Activated CD4-positive, CD25-positive, alpha-beta regulatory T cell treated with anti-CD3 and anti-CD28 coated beads, Interleukin-2, amount 50 U/mL, for 16 hours (primary cell): ENCODE data around the gene NSFL1C.
A peak's percentile ranks its signal among the peaks of the same experiment; 100 is the strongest.

Experiments
- DNase-seq: peaks from one replicate; pipeline ENCODE4 v3.0.0-alpha.2; 2020; ENCODE audit warnings: low read depth, low spot score

The NSFL1C gene

GRCh38 chr20:1460275-1460674, 6.4 kb downstream of the NSFL1C start:
- DNase-seq: no peak

GRCh38 chr20:1457992-1458391, 8.7 kb downstream of the NSFL1C start:
- no peak for DNase-seq

- no peak for DNase-seq
Observed at GRCh38 chr20:1456300-1456699, 10.3 kb downstream of the NSFL1C start.

- DNase-seq: no peak
Observed at GRCh38 chr20:1450926-1451491, 15.6 kb downstream of the NSFL1C start.

GRCh38 chr20:1449370-1449769, 17.3 kb downstream of the NSFL1C start:
- no peak for DNase-seq

DNA sequence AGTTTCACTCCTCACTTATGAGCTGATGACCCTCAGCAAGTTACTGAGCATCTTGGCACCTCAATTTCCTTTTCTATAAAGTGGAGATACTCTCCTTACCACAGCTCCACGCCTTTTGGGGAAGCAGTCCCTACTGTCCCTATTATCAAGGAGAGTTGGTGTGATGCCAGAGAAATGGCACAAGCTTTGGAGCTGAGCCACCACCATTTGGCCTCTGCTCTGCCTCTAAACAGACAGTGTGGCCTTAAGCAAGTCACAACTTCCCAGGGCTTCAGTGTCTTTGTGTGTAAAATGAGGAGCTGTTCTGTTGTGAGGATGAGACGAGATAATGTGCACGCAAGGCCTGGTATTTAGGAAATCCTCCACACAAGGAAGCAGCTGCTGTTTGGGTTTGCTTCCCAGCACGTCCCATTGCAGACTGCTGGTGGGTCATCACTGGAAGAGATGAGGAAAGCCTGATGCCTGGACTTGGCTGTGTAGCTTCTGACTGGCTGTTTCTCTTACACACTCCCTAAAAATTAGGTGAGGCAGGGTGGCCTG, 18.5 kb downstream of the NSFL1C start:
- DNase-seq: no peak

- DNase-seq: no peak
Observed at GRCh38 chr20:1446536-1446935, 20.1 kb downstream of the NSFL1C start.

DNA sequence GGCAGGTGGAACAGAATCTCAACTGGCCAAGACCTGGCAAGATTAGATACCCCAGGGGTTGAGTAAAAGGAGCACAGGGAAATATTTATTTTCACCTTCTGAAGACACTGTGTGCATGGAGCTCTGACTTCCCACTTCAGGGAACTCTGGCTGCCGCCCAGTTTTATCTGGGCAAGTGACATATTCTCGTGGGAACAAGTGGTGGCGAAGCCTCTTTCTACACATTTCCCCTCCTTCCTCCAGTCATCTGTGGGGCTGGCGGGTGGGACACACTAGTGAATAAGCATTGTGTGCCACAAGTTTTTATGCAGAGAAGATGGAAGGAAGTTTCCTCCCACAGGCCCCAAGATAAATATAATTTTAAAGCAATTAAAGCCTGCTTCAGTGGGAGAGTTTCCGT, 23.6 kb downstream of the NSFL1C start:
- DNase-seq: no peak

GRCh38 chr20:1442304-1442703, 24.3 kb downstream of the NSFL1C start:
- DNase-seq: no peak

DNA sequence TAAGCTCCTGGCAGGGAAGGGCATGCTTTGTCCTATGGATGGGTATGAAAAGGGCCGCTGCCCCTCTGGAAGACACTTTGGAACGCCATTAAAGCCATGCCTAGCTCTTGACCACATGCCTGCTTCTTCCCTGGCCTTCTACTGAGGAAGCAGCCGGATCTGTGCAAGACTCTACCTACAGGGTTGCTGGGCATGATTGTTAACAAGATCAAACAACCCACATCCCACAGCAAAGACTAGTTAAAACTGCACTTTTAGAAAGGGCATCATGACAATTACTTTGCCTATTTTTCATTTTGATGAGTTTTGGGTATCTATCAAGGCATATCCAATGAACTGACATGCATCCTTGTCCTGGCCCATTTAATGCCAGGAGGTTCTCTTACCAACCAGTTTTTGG, 25.5 kb downstream of the NSFL1C start:
- DNase-seq: no peak

DNA sequence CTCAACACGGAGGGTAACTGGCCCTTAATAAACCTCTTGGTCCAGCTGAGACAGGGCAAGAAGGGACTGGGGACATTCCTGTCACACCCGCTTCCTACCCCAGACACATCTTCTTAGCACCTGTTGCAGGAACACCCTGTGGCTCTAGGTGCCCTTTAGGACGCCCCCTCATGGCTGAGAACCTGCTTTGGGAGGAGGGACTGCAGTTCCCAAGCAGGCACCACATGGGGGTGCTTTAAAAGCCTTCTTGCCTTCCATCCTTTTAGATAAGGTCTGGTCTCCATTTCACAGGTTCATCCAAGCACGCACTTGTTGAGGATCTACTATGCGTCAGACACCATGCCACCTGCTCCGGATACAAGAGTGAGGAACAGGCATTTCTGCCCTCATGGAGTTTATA, 26.6 kb downstream of the NSFL1C start:
- DNase-seq: no peak

DNA sequence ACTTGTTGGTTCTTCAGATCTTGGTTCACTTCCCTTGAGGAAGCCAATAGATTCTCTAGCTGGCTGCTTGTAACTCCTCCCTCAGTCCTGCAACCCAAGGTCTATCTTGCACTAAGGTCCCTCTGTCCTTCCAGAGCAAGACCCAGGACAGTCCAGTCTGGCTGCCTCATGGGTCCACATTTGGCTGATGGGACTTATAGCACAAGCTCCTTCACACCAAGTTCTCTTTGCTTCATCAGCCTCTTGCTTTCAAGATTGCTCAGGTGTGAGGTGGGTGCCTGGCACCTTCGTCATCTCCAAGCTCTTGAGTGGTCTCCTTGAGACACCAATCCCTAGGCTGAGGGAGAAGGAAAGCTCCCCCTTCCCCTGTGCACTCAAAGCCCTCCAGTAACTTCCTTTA, 28.3 kb downstream of the NSFL1C start:
- no peak for DNase-seq

DNA sequence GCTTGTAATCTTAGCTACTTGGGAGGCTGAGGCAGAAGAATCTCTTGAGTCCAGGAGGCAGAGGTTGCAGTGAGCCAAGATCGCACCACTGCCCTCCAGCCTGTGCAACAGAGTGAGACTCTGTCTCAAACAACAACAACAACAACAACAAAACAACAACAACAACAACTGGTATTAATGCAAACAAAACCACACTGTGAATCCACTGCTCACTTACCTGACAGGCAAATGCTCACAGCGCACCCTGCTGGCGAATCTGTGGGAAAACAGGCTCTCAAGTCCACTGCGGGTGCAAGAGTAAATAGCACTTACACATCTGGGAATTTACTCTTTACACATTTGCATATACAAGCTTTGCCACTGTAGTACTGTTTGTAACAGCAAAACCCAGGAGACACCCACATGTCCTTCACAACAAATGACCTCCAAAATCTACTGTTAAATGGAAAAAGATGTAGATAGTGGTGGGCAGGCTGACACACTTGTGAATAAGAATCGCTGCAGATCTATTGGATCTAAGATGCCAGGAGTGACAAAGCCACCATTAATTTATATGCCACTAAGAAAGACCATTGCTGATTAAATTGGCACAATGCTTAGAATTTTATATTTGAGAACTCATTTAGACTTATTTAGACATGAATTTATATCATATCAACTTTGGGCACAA, 29.3 kb downstream of the NSFL1C start:
- peak; percentile 68 for DNase-seq

DNA sequence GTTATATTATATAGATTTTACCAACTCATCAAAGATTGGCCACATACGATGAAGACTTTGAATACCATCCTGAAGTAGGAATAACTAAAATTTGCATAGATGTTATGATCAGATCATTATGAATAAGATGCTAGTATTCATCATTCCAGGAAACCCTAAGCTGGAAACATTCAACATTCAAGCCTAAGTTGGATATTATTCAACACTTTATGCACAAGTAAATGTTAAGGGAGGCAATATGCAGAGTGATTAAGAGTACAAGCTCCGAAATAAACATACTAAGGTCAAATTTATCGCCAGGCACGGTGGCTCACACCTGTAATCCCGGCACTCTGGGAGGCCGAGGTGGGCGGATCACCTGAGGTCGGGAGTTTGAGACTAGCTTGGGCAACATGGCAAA, 30.4 kb downstream of the NSFL1C start:
- no peak for DNase-seq

DNA sequence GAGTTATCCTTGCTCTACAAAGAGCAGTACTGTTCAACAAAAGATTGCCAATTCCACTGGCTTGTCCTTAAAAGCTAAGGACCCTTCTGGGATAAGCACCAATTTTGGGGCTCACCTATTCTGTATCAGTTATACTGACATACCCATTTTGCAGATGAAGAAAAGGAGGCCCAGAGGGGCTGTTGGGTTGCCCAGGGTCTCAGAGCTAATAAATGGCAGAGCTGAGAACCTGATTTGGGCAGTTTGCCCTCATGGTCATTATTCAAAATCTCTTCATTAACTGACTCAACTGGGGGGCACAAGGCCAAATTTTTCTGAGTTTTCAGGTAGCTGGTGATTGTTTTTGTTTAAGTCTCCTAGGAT, 31.3 kb downstream of the NSFL1C start:
- no peak for DNase-seq

DNA sequence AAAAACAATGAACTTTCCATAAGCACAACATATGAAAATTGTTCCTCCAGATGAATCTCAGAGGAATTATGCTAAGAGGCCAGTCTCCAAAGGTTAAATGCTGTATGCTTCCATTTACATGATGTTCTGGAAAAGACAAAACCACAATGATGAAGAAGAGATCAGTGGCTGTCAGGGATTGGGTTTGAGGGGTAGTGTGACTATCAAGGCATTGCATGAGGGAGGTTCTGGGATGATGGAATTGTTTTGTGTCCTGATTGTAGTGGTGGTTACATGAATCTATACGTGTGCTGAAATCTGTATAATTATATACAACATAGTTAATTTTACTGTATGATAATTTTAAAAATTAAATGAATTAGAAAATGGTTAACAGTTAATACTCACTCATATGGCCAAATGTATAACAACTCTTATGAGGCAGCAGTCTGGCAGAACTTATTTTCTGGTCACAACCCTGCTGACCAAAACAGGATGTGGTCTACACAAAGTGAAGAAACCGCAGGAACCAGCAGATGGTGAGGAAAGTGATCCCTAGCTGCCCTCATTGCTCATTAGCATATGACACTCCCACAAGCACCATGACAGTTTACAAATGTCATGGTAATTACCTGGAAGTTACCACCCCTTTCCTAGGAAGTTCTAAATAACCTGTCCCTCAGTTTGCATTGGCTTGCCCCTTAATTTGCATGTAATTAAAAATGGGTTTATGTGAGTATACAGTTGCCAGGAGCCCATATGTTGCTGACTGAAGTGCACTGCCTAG, 31.9 kb downstream of the NSFL1C start:
- DNase-seq: peak; percentile 16

DNA sequence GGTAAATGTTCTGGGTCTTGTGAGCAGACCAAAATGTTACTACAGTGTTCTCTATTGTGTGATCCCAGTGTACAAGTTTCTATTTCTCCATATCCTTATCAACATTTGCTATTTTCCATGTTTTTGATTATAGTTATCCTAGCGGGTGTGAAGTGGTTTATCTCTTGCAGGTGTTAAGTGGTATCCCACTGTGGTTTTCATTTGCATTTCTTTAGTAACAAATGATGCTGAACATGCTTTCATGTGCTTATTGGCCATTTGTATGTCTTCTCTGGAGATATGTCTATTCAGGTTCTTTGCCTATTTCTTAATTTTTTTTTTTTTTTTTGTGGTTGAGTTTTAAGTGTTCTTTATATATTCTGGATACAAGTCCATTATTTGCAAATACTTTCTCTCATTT, 35.5 kb downstream of the NSFL1C start:
- DNase-seq: no peak

DNA sequence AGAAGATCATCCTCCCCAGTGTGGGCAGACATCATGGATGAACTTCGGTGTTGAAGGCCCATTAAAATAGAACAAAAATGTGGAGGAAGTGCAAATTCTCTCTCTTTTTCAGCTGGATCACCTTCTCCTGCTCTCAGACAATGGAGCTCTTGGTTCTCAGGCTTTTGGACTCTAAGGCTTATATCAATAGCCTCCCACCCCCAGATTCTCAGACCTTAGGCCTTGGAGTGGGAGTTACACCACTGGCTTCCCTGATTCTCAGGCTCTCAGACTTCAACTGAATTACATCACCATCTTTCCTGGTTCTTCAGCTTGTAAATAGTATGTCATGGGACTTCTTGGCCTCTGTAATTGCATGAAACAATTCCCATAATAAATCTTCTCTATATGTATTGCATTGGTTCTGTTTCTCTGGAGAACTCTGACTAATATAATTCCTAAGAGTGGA, 36.6 kb downstream of the NSFL1C start:
- DNase-seq: no peak

DNA sequence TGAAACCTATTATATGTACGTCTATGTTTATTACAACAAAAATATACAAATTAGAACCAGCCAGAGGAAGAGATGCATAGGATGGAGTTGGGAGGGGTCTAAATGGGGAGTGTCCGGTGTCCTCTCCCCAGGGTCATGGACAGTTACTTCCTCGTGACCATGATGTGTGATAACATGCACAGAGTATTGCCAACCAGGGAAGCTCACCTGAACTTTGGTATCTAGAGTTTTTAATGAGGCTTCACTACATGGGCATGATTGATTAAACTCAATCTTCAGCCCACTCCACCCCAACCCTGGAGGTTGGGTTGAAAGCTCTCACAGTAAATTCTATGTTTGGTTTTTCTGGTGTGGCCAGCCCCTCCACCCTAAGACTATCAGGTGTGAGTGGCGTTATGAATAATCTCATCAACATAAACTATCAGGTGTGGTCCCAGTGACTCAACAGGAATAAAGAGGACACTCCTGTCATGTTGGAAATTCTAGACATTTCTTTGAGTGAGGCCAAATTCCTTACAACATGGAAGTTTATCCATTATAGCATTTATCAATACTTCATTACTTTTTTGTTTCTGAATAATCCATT, 37.4 kb downstream of the NSFL1C start:
- no peak for DNase-seq

DNA sequence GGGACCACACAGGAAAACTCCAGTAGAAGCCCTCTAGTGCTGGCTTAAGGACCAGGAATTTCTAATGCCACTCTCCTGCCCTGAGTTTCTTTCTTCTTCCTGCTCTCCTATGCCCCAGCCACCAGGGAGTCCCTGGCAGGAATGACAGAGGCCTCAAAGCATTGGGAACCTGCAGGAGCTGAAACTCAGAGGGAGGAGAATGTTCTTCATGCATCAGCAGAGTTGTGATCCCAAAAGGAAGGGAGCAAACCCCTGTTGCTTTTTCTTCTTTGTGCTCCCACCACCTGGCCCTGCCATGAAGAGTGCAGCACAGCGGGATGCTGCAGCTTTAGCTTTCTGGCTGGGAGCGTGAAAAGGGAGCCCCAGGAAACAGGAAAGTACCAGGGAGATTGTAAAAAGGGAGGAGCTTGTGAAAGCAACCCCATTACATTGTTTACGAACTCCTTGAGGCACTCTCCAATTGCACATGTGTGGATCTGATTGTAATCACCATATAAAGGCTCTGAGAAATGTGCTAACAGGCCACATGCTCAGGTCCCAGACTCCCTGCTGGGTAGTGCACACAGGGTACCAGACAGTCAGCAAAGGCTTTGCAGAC, 39.1 kb downstream of the NSFL1C start:
- DNase-seq: no peak

GRCh38 chr20:1426231-1426849, 40.3 kb downstream of the NSFL1C start:
- DNase-seq: no peak

- no peak for DNase-seq
Observed at GRCh38 chr20:1424336-1424735, 42.3 kb downstream of the NSFL1C start.
